Spleen (tissue), 11 donors: ENCODE measurements around the gene OTULIN. TPM values are rescaled to one million over a fixed set of nuclear protein-coding genes. Genes with fewer than 3 reads are reported as not detected.

Source experiments
- DNase-seq: peaks from one replicate; pipeline ENCODE4 v3.0.0-alpha.2; 2020
- H3K27ac ChIP-seq, 8 donors: fragments of 200-600 bp; sonication (generic) in 7 of 8; 1 replicate in 4 of 8; 2 replicates in 4 of 8; pipeline versions ENCODE4 v1.5.0 to v1.8.0; 2016 to 2021; ENCODE audit warnings: inconsistent platforms in 4 of 8, mild to moderate bottlenecking in 4 of 8, moderate library complexity in 1 of 8
- H3K27me3 ChIP-seq, 7 donors: fragments of 200-600 bp; sonication (generic) in 6 of 7; replicated peaks in 1 of 7; 1 replicate in 4 of 7; 2 replicates in 3 of 7; pipeline versions ENCODE4 v1.5.0 to v1.8.0; 2016 to 2021; ENCODE audit warnings: inconsistent platforms in 3 of 7, mild to moderate bottlenecking in 1 of 7
- H3K36me3 ChIP-seq, 6 donors: fragments of 200-600 bp; sonication (generic) in 5 of 6; 1 replicate in 4 of 6; 2 replicates in 2 of 6; pipeline versions ENCODE4 v1.5.0 to v1.8.0; 2016 to 2021; ENCODE audit warnings: inconsistent platforms in 2 of 6
- H3K4me1 ChIP-seq, 6 donors: fragments of 200-600 bp; sonication (generic) in 5 of 6; 1 replicate in 3 of 6; 2 replicates in 3 of 6; pipeline versions ENCODE4 v1.5.0 to v1.8.0; 2016 to 2021; ENCODE audit warnings: inconsistent platforms in 3 of 6
- H3K4me3 ChIP-seq, 8 donors: fragments of 200-600 bp; sonication (generic) in 7 of 8; 1 replicate in 4 of 8; 2 replicates in 4 of 8; pipeline versions ENCODE4 v1.5.0 to v1.8.0; 2016 to 2021; ENCODE audit warnings: inconsistent platforms in 4 of 8, mild to moderate bottlenecking in 4 of 8, moderate library complexity in 2 of 8
- H3K9me3 ChIP-seq, 8 donors: fragments of 200-600 bp; sonication (generic) in 7 of 8; 1 replicate in 4 of 8; 2 replicates in 4 of 8; pipeline versions ENCODE4 v1.5.0 to v1.8.0; 2016 to 2021; ENCODE audit warnings: inconsistent platforms in 4 of 8
- POLR2A ChIP-seq, 3 donors: fragments of 450-650 bp; IDR thresholded peaks; one replicate each; pipeline ENCODE4 v1.5.1; 2017; ENCODE audit warnings: antibody characterized with exemption in 3 of 3, mild to moderate bottlenecking in 1 of 3
- POLR2AphosphoS5 ChIP-seq, 3 donors: sonication (generic); formaldehyde crosslinking; IDR thresholded peaks; one replicate each; pipeline ENCODE4 v1.5.1; 2017; ENCODE audit warnings: antibody characterized with exemption in 3 of 3
- WGBS, 5 donors: extraction: QIAGEN DNeasy Blood & Tissue Kit in 3 of 5; methylation state at CpG; one replicate each; pipeline versions ENCODE4 v1.1.5 to v1.1.7; 2013 to 2018; 5-methylcytosine and 5-hydroxymethylcytosine counted together
- intact Hi-C: fragments of 100-400 bp; cut with DNase I; formaldehyde crosslinking; loops from one replicate; pipeline ENCODE4 v1.15.0; 2023; ENCODE audit warnings: low total_unique reads
- polyA plus RNA-seq, 3 donors: library from polyadenylated mRNA; stranded (reverse); fragments of 200-250 nt; gene quantifications; one replicate each; pipeline ENCODE4 v1.2.1, GENCODE V29; 2013
- total RNA-seq, 7 donors: library from RNA; depleted of rRNA in 3 of 7; stranded (reverse); fragments of >200 nt in 3 of 7; fragmentation: NEBNext Ultra II Directional in 4 of 7; extraction: Animal tissue kit (Norgen Biotek cat#: 25700) in 4 of 7; gene quantifications; one replicate each; pipeline versions ENCODE4 v1.1.0 to v1.2.1, GENCODE V29; 2016 to 2021
- TF ChIP-seq, protein P1 (sequence below), 11 experiments: fragments of 200-600 bp in 7 of 11; fragments of 450-650 bp in 4 of 11; sonication (generic) in 4 of 11; IDR thresholded peaks in 8 of 11; conservative IDR thresholded peaks in 3 of 11; 1 replicate in 7 of 11; 2 replicates in 4 of 11; pipeline versions ENCODE4 v1.4.0 to v1.8.0; 2016 to 2021; ENCODE audit warnings: antibody characterized with exemption in 11 of 11, inconsistent platforms in 4 of 11, mild to moderate bottlenecking in 1 of 11
- donor health status: healthy with polysubstance abuse.
- donor health status: DM: no; HTN: no; CAD: no; lungs with moderate emphysema.
- donor health status: DM: no; HTN: no; CAD: no.
- donor health status: Bipolar disorder and iron deficiency.
- donor health status: healthy.
- donor health status: DM: no; HTN: no; CAD: no.
- donor health status: DM: yes; HTN: yes; CAD: no.

OTULIN gene
- total and polyA plus RNA-seq, 10 donors = 2.7 to 53.7 (median 35.9) TPM

DNA sequence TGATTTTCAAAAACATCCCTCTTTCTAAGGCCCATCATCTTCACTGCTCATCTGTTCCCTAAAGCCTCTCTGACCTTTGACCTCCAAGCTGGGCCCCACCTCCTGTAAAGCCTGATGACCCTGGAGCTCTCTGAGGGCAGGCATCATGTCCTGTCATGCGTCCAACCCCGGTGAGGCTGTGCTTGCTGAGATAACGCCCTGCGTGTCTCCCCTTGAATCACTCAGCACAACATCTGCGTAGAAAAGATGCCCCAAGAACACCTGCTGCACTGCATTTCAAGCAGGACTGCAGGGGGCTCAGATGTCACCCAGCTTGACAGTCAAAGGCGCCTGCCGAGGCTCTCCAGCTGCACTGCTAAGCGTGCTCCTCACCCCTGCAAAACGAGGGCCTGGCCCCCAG is 78.0 kb downstream of the OTULIN start:
- TF ChIP-seq, protein P1, sequence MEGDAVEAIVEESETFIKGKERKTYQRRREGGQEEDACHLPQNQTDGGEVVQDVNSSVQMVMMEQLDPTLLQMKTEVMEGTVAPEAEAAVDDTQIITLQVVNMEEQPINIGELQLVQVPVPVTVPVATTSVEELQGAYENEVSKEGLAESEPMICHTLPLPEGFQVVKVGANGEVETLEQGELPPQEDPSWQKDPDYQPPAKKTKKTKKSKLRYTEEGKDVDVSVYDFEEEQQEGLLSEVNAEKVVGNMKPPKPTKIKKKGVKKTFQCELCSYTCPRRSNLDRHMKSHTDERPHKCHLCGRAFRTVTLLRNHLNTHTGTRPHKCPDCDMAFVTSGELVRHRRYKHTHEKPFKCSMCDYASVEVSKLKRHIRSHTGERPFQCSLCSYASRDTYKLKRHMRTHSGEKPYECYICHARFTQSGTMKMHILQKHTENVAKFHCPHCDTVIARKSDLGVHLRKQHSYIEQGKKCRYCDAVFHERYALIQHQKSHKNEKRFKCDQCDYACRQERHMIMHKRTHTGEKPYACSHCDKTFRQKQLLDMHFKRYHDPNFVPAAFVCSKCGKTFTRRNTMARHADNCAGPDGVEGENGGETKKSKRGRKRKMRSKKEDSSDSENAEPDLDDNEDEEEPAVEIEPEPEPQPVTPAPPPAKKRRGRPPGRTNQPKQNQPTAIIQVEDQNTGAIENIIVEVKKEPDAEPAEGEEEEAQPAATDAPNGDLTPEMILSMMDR (IDR thresholded peaks at IDR 0.05 in 8 of 11, conservative IDR thresholded peaks at IDR 0.05 in 3 of 11) = no peak
- TF ChIP-seq POLR2AphosphoS5 (IDR thresholded peaks at IDR 0.05) = no peak
- intact Hi-C loops = no loop called here
- DNase-seq = no peak

DNA sequence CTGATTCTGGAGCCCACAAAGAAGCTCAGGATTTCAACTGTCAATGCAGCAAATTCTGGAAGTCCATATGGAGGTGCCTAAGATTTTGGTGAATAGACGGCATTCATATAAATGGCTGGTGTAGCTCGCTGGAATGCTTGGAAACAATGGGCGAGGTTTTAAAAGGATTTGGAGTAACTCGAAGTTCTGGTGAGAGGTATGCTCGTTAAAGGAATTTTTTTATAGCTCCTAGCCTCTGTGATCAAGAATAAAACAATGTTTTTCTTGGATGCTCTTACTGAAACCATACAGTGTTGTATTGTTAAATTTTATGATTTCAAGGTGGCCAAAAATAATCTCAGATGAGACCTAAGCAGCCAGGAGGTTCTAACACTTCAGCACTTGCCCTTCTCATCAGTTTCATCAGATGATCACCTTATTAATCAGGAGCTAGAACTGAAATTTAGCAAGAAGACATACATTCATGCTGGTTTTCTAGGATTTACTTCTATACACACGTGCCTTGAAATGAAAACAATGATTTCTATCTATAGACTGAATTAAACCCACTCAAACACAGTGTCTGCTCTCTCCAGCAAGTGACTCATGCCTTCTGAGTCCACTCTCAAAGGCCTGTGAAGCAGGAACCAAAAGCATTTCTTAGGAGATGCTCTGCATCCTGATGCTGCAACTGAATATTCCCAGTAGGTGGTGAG is 79.2 kb downstream of the OTULIN start:
- Histone ChIP-seq H3K27ac (no peak overlapping the region), H3K27me3 (no peaks in the 10 kb centered on the region), H3K4me3 (no peak overlapping the region), H3K4me1 (peaks cover 0 to 22% (median 12%) of the 10 kb centered on the region in 6 donors), H3K36me3 (peaks cover 0 to 88% (median 20%) of the 10 kb centered on the region in 6 donors), H3K9me3 (no peaks in the 10 kb centered on the region)
- TF ChIP-seq, protein P1 (IDR thresholded peaks at IDR 0.05 in 8 of 11, conservative IDR thresholded peaks at IDR 0.05 in 3 of 11) = no peak
- no peak for TF ChIP-seq POLR2A (IDR thresholded peaks at IDR 0.05)
- no peak for TF ChIP-seq POLR2AphosphoS5 (IDR thresholded peaks at IDR 0.05)
- intact Hi-C loops = no loop called here
- DNase-seq = no peak
- WGBS, 5 donors = 93 to 98% (median 94%) methylated on average over 6 of the region's 6 CpGs

More for the DNA sequence above, 78.0 kb downstream of the OTULIN start:
- WGBS, 5 donors = 79 to 89% (median 85%) methylated on average over 9 of the region's 9 CpGs
- peaks cover 0 to 22% (median 12%) of the 10 kb centered on the region in 6 donors for H3K4me1 ChIP-seq
- no peaks in the 10 kb centered on the region for H3K27me3 ChIP-seq
- no peaks in the 10 kb centered on the region for H3K9me3 ChIP-seq
- H3K27ac ChIP-seq = no peak overlapping the region
- no peak overlapping the region for H3K4me3 ChIP-seq
- H3K36me3 ChIP-seq = peaks cover 0 to 88% (median 18%) of the 10 kb centered on the region in 6 donors

DNA sequence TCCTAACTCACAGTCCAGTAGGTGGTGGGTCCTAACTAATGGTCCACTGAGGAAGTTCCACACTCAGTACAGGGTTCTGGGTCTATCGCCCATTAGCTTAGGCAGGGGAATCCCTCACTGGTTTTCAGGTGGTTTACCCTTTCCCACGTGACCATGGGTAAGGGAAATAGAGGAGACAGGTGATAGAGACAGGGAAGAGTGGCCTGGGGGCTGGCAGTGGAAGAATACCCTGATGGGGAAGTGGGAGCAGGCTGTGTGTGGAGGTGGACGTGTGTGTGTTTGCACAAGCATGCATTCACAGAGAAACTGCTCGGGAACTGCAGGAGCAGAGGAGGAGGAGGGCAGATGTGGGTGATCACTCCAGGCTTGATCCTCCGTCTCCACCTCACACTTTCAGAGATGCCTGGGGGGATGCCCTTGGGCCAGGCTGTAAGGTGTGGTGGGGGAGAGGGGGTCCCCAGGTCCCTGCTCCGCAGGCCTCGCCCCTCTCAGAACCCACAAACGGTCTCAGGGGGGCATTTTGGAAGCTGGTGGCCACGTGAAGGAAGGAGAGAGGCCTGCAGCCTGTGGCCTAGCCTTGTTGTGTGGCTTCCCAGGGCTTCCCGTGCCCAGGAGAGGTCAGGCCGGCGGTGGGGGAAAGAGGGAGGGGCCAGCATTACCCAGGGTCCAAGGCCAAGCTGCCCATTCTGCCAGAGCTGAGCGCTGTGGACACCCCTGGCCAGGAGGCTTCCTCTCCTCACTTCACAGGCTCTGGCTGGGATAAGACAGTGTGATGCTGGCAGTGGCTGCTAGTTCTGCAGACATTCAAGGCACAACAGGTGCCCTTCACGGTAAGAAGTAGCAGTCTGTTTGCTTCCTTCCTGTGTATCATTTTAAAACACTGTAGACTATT is 80.0 kb downstream of the OTULIN start:
- H3K4me1 ChIP-seq = peaks cover 0 to 22% (median 12%) of the 10 kb centered on the region in 6 donors
- intact Hi-C loops = no loop called here
- WGBS, 5 donors = 56 to 73% (median 66%) methylated on average over 9 to 14 of the region's 14 CpGs
- H3K27ac ChIP-seq = peak overlapping the region in 3 of 8 donors; percentile 31 to 43 (median 41)
- H3K9me3 ChIP-seq = no peaks in the 10 kb centered on the region
- DNase-seq = no peak
- TF ChIP-seq POLR2A (IDR thresholded peaks at IDR 0.05) (no peak), POLR2AphosphoS5 (IDR thresholded peaks at IDR 0.05) (peak in 1 of 3 donors; percentile 22)
- TF ChIP-seq, protein P1 (IDR thresholded peaks at IDR 0.05 in 8 of 11, conservative IDR thresholded peaks at IDR 0.05 in 3 of 11) = no peak
- no peaks in the 10 kb centered on the region for H3K27me3 ChIP-seq
- peaks cover 0 to 88% (median 22%) of the 10 kb centered on the region in 6 donors for H3K36me3 ChIP-seq
- no peak overlapping the region for H3K4me3 ChIP-seq

DNA sequence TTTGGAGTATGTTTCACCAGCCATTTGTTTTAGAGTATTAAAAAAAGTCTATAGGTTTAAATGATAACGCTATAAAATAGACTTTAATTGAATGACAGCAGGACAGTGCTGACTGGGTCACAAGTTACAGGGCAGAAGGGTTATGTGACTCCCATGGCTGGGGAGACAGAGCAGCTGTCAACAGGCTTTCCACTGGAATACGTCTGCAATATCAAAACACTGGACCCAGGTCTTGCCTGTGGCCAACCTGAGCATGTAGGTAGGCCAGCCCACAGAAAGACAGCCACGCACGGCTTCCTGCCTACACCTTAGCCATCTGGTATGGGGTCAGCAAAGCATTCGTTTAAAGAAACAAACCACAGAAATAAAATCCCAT is 80.7 kb downstream of the OTULIN start:
- 65 to 77% (median 73%) methylated on average over 5 of the region's 5 CpGs for whole genome bisulfite sequencing, 5 donors
- Histone ChIP-seq H3K27ac (peak overlapping the region in 3 of 8 donors; percentile 31 to 43 (median 41)), H3K4me3 (no peak overlapping the region), H3K4me1 (peaks cover 0 to 22% (median 12%) of the 10 kb centered on the region in 6 donors), H3K36me3 (peaks cover 0 to 88% (median 25%) of the 10 kb centered on the region in 6 donors), H3K27me3 (no peaks in the 10 kb centered on the region), H3K9me3 (no peaks in the 10 kb centered on the region)
- TF ChIP-seq, protein P1 (IDR thresholded peaks at IDR 0.05 in 8 of 11, conservative IDR thresholded peaks at IDR 0.05 in 3 of 11) = no peak
- no peak for TF ChIP-seq POLR2A (IDR thresholded peaks at IDR 0.05)
- TF ChIP-seq POLR2AphosphoS5 (IDR thresholded peaks at IDR 0.05) = no peak
- no peak for DNase-seq
- intact Hi-C loops = no loop called here
